Measurements from ENCODE around the gene MLN. TPM values are rescaled to one million over a fixed set of nuclear protein-coding genes. Genes with fewer than 3 reads are reported as not detected.

The MLN gene
- total RNA-seq, 2 experiments from 2014 or later = not detected

GRCh38 chr6:33828764-33829731, 25.2 kb upstream of the MLN start:
- Mint-ChIP-seq H3K4me1 (no peaks in the 10 kb centered on the region), H3K36me3 (no peaks in the 10 kb centered on the region), H3K4me3 (no peak overlapping the region), H3K27ac (no peak overlapping the region), H3K9me3 (ENCODE audit: low read depth) (no peaks in the 10 kb centered on the region), H3K27me3 (peaks cover 31% of the 10 kb centered on the region)
- DNase-seq = no peak
- ATAC-seq = no peak
- CTCF ChIA-PET = no interaction called here

- H3K27ac Mint-ChIP-seq = no peak overlapping the region
- CTCF ChIA-PET = no interaction called here
- peaks cover 31% of the 10 kb centered on the region for H3K27me3 Mint-ChIP-seq
- no peaks in the 10 kb centered on the region for H3K9me3 Mint-ChIP-seq (ENCODE audit: low read depth)
- no peak overlapping the region for H3K4me3 Mint-ChIP-seq
- no peak for DNase-seq
- no peak for ATAC-seq
- H3K4me1 Mint-ChIP-seq = no peaks in the 10 kb centered on the region
- H3K36me3 Mint-ChIP-seq = no peaks in the 10 kb centered on the region
Measured at GRCh38 chr6:33828452-33828763, 24.6 kb upstream of the MLN start.

- CTCF ChIA-PET = no interaction called here
- no peaks in the 10 kb centered on the region for H3K9me3 Mint-ChIP-seq (ENCODE audit: low read depth)
- DNase-seq (no peak), ATAC-seq (no peak)
- H3K4me3 Mint-ChIP-seq = no peak overlapping the region
- no peaks in the 10 kb centered on the region for H3K4me1 Mint-ChIP-seq
- H3K27ac Mint-ChIP-seq = no peak overlapping the region
- no peaks in the 10 kb centered on the region for H3K36me3 Mint-ChIP-seq
- H3K27me3 Mint-ChIP-seq = peaks cover 34% of the 10 kb centered on the region
Measured at GRCh38 chr6:33827546-33828451, 24.0 kb upstream of the MLN start.

- Mint-ChIP-seq H3K36me3 (no peaks in the 10 kb centered on the region), H3K4me1 (no peaks in the 10 kb centered on the region), H3K9me3 (ENCODE audit: low read depth) (no peaks in the 10 kb centered on the region), H3K27me3 (peaks cover 37% of the 10 kb centered on the region), H3K4me3 (no peak overlapping the region), H3K27ac (no peak overlapping the region)
- CTCF ChIA-PET = no interaction called here
- DNase-seq (no peak), ATAC-seq (no peak)
Measured at GRCh38 chr6:33826537-33826936, 22.7 kb upstream of the MLN start.

- DNase-seq (no peak), ATAC-seq (no peak)
- Mint-ChIP-seq H3K4me1 (peaks cover 7% of the 10 kb centered on the region), H3K36me3 (no peaks in the 10 kb centered on the region), H3K27ac (no peak overlapping the region), H3K9me3 (ENCODE audit: low read depth) (no peaks in the 10 kb centered on the region), H3K4me3 (no peak overlapping the region), H3K27me3 (peaks cover 24% of the 10 kb centered on the region)
- CTCF ChIA-PET = interaction anchor here (1.5 kb wide), 1 partner anchor 53 kb away, joined by 3 read pairs; no protein-coding TSS in a partner anchor
Measured at GRCh38 chr6:33824461-33825154, 20.8 kb upstream of the MLN start.

- CTCF ChIA-PET = interaction anchor here (1.2 kb wide), 1 partner anchor 53 kb away, joined by 3 read pairs; no protein-coding TSS in a partner anchor
- Mint-ChIP-seq H3K4me1 (peaks cover 7% of the 10 kb centered on the region), H3K27ac (no peak overlapping the region), H3K36me3 (no peaks in the 10 kb centered on the region), H3K27me3 (peaks cover 19% of the 10 kb centered on the region), H3K9me3 (ENCODE audit: low read depth) (no peaks in the 10 kb centered on the region), H3K4me3 (no peak overlapping the region)
- ATAC-seq (no peak), DNase-seq (no peak)
Measured at GRCh38 chr6:33823806-33824205, 20.0 kb upstream of the MLN start.

- H3K36me3 Mint-ChIP-seq = no peaks in the 10 kb centered on the region
- CTCF ChIA-PET = interaction anchor here (1.2 kb wide), 1 partner anchor 52 kb away, joined by 3 read pairs; no protein-coding TSS in a partner anchor
- H3K27me3 Mint-ChIP-seq = peaks cover 12% of the 10 kb centered on the region
- no peaks in the 10 kb centered on the region for H3K9me3 Mint-ChIP-seq (ENCODE audit: low read depth)
- no peak for DNase-seq
- no peak overlapping the region for H3K4me3 Mint-ChIP-seq
- no peak for ATAC-seq
- peaks cover 13% of the 10 kb centered on the region for H3K4me1 Mint-ChIP-seq
- H3K27ac Mint-ChIP-seq = no peak overlapping the region
Measured at GRCh38 chr6:33822575-33823395, 19.0 kb upstream of the MLN start.

GRCh38 chr6:33820784-33821520, 17.1 kb upstream of the MLN start:
- ATAC-seq (peak; percentile 39), DNase-seq (no peak)
- Mint-ChIP-seq H3K27ac (no peak overlapping the region), H3K4me1 (peaks cover 13% of the 10 kb centered on the region), H3K27me3 (peaks cover 19% of the 10 kb centered on the region), H3K4me3 (no peak overlapping the region), H3K9me3 (ENCODE audit: low read depth) (no peaks in the 10 kb centered on the region), H3K36me3 (no peaks in the 10 kb centered on the region)
- CTCF ChIA-PET = no interaction called here

GRCh38 chr6:33820243-33820642, 16.4 kb upstream of the MLN start:
- Mint-ChIP-seq H3K27me3 (peaks cover 26% of the 10 kb centered on the region), H3K4me1 (peaks cover 13% of the 10 kb centered on the region), H3K9me3 (ENCODE audit: low read depth) (no peaks in the 10 kb centered on the region), H3K27ac (no peak overlapping the region), H3K36me3 (no peaks in the 10 kb centered on the region), H3K4me3 (no peak overlapping the region)
- ATAC-seq = no peak
- DNase-seq = no peak
- CTCF ChIA-PET = interaction anchor here (0.7 to 1.3 kb wide), 2 partner anchors 49 to 207 kb away, joined by 4 to 5 read pairs; no protein-coding TSS in a partner anchor

- Mint-ChIP-seq H3K36me3 (no peaks in the 10 kb centered on the region), H3K4me3 (no peak overlapping the region), H3K4me1 (peaks cover 13% of the 10 kb centered on the region), H3K9me3 (ENCODE audit: low read depth) (no peaks in the 10 kb centered on the region), H3K27me3 (peaks cover 36% of the 10 kb centered on the region), H3K27ac (no peak overlapping the region)
- no peak for ATAC-seq
- CTCF ChIA-PET = interaction anchor here (1.3 kb wide), 1 partner anchor 48 kb away, joined by 5 read pairs; no protein-coding TSS in a partner anchor
- no peak for DNase-seq
Measured at GRCh38 chr6:33819021-33819420, 15.2 kb upstream of the MLN start.

GRCh38 chr6:33818293-33818692, 14.5 kb upstream of the MLN start:
- DNase-seq (no peak), ATAC-seq (no peak)
- Mint-ChIP-seq H3K36me3 (no peaks in the 10 kb centered on the region), H3K4me3 (no peak overlapping the region), H3K4me1 (peaks cover 13% of the 10 kb centered on the region), H3K27me3 (peaks cover 42% of the 10 kb centered on the region), H3K9me3 (ENCODE audit: low read depth) (no peaks in the 10 kb centered on the region), H3K27ac (no peak overlapping the region)
- CTCF ChIA-PET = no interaction called here

- Mint-ChIP-seq H3K27me3 (peaks cover 41% of the 10 kb centered on the region), H3K27ac (no peak overlapping the region), H3K4me1 (peaks cover 13% of the 10 kb centered on the region), H3K36me3 (no peaks in the 10 kb centered on the region), H3K9me3 (ENCODE audit: low read depth) (no peaks in the 10 kb centered on the region), H3K4me3 (no peak overlapping the region)
- ATAC-seq (no peak), DNase-seq (no peak)
- CTCF ChIA-PET = no interaction called here
Measured at GRCh38 chr6:33817489-33817888, 13.7 kb upstream of the MLN start.

All from activated CD8-positive, alpha-beta memory T cell treated with anti-CD3 and anti-CD28 coated beads, Interleukin-2, amount 10 ng/mL, durations not matched to agents 7 days and 5 days (primary cell).